HG03575 (cell line): Measurements from ENCODE around the gene RAB33B.
"Not testable (repeated sequence)": the region's sequence is repeated elsewhere in the genome, so short reads cannot be mapped to it uniquely, and the experiment has no call there.

Experiments
- ATAC-seq: cut with Tn5 transposase; IDR thresholded peaks from one replicate; pipeline ENCODE4 v1.9.1; 2021; ENCODE audit not compliant: unreplicated experiment, insufficient number of reproducible peaks, low FRiP score; ENCODE audit errors: extremely low read depth

Gene RAB33B

GRCh38 chr4:139454111-139455045, at the start of gene RAB33B:
RAB33B (plus strand) TSS chr4:139454121; CDS start chr4:139454196, 75 bp downstream.
- ATAC-seq, result no peak

DNA sequence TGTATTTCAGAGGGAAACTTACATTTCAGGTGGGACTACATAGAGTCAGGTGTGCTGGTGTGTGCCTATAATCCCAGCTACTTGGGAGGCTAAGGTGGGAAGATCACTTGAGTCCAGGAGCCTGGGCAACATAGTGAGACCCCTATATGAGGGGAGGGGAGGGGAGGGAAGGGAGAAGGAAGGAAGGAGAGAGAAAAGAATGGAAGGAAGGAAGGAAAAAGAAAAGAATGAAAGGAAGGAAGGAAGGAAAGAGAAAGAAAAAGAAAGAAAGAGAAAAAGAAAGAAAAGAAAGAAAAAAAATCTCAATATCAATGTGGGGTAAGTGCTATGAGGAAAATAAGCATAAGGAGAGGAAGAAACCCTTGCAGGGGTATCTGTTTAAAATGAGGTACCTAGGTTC, 43.6 kb upstream of the RAB33B start:
- ATAC-seq, result no peak

DNA sequence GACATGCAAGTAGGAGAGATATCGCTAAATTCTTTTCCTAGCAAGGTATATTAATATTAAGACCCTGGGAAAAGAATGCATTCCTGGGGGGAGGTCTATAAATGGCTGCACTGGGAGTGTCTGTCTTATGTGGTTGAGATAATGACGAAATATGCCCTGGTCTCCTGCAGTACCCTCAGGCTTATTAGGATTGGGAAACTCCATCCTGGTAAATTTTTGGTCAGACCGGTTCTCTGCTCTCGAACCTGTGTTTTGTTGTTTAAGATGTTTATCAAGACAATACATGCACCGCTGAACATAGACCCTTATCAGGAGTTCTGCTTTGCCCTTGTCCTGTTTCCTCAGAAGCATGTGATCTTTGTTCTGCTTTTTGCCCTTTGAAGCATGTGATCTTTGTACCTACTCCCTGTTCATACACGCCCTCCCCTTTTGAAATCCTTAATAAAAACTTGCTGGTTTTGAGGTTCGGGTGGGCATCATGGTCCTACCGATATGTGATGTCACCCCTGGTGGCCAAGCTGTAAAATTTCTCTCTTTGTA, 39.2 kb upstream of the RAB33B start:
- not testable (repeated sequence) for ATAC-seq

GRCh38 chr4:139416073-139416673, 37.7 kb upstream of the RAB33B start:
- no peak for ATAC-seq

DNA sequence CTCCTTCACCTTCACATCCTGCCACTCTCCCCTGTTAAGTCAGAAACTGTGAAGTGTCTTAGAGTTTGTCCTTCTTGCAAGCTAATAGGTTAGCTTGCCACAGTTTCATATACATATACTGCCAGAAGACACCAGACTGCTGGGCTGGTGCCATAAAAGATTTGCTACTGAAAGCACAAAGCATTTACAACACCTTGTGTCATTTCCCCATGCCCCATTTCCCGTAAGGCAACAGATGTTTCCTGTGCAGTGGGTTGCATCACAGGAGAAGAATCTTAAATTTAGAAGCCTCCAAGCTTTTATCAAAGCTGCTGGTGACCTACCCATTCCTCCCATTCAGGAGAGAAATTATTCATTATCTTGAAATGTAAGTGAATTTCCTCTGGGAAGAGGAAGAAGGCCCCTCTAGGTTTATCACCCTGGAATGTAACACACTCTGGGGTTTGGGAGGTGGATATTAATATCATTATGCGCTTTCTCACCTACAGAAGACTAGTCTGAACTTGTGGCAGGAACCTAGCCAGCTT, 34.5 kb upstream of the RAB33B start:
- ATAC-seq, result no peak

DNA sequence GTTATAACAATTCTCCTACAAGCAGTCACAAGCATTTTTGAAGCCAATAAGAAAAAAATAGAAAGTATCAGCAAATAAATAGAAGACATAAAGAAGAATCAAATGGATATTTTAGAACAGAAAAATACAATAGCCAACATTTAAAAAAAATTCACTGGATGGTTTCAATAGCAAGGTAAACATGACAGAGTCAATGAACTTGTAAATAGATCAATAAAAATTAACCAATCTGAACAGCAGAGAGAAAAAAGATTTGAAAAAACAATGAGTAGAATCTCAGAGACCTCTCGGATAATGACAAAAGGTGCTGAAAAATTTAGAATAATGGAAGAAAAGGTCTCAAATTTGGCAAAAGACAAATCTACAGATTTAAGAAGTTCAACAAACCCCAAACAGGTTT, 33.3 kb upstream of the RAB33B start:
- no peak for ATAC-seq

DNA sequence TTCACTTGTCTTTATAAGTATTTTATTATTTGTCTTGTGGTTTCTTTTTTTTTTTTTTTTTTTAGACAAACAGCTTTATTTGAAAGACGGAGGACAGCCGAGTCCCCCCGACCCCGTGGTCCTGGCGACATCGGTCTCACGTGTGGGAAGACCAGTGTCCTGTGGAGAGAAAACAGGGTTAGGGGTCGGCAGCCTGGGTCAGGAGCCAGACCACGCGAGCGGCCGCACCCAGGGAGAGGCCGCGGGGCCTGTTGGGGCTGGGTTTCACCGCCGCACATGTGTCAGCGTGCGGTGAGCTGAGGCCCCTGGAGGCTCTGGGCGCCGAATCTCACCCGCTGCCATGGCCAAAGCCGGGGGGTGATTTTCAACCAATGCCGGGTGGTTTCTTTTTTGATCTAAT, 17.8 kb upstream of the RAB33B start:
- ATAC-seq, result no peak

DNA sequence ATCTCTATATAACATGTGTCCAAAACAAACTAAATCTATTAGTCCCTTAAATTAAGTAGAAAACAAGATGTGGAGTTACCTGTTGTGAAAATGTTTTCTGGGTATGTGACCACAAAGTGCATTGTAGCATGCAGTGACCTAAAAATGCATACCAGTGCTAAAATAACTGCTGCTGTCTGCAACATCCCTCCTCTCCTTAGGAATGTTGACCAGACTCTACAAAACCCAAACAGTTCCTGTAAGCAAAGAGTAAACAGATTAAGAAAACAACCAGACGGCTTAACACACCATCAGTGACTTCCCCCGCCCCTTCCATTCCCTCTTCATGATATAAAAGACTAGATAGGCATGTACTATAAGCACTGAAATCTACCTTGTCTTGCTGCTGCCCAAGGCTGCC, 15.8 kb upstream of the RAB33B start:
- ATAC-seq, result no peak

DNA sequence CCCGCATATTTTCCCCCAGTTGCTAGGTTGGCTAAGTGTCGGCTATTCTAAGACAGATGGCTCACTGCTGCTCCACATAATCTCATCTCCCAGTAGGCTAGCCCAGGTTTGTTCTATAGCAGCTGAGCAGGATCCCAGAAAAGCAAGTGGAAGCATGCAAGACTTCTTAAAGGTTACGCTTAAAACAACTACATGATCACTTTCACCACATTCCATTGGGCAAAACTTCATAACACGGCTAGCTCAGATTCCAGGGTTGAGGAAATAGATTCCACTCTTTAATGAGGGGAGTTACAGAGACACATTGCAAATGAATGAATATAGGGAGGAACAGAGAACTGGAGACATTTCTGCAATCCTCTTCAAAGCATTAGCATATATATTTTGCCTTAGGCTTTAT, 12.9 kb upstream of the RAB33B start:
- no peak for ATAC-seq

DNA sequence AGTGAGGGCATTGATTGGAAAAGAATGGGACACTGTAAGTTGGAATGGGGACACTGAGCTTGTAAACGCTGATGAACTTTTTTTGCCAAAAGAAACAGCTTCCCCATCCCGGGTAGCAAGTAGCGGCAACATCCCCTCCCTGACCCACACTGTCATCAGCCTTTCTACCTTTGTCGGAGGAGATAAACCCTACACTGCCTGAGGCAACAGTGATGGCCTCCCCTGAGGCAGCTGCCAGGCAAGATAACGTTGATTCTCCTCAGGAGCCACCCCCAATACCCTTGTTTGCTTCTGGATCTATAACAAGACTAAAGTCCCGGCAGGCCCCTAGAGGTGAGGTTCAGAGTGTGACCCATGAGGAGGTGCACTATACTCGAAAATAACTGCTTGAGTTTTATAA, 10.3 kb upstream of the RAB33B start:
- ATAC-seq, result no peak

DNA sequence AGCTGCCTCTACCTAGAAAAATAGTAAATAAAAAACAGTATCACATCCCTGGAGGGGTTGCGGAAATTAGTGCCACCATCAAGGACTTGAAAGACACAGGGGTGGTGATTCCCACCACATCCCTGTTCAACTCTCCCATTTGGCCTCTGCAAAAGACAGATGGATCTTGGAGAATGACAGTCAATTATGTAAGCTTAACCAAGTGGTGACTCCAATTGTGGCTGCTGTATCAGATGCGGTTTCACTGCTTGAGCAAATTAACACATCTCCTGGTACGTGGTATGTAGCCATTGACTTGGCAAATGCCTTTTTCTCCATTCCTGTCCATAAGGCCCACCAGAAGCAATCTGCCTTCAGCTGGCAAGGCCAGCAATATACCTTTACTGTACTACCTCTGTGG, 9.0 kb upstream of the RAB33B start:
- ATAC-seq, result not testable (repeated sequence)

DNA sequence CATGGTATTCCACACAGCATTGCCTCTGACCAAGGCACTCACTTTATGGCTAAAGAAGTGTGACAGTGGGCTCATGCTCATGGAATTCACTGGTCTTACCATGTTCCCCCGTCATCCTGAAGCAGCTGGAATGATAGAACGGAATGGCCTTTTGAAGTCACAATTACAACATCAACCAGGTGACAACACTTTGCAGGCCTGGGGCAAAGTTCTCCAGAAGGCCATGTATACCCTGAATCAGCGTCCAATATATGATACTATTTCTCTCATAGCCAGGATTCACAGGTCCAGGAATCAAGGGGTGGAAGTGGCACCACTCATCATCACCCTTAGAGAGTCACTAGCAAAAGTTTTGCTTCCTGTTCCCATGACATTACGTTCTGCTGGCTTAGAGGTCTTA, 6.8 kb upstream of the RAB33B start:
- ATAC-seq, result not testable (repeated sequence)

DNA sequence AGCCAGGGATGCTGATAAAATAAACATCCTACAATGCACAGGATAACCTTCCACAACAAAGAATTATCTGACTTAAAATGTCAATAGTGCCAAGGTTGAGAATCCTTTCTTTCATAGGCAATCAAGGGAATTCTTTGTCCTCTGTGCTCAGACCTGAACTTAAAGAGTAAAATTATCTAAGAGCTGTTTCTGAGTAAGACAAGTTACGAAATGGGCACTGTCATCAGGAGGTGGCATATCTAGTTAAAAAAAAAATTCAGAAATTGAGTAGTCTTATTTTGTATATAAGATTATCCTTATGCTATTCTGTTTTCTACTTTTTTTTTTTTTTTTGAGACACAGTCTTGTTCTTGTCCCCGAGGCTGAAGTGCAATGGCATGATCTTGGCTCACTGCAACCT, 3.3 kb upstream of the RAB33B start:
- ATAC-seq, result no peak

DNA sequence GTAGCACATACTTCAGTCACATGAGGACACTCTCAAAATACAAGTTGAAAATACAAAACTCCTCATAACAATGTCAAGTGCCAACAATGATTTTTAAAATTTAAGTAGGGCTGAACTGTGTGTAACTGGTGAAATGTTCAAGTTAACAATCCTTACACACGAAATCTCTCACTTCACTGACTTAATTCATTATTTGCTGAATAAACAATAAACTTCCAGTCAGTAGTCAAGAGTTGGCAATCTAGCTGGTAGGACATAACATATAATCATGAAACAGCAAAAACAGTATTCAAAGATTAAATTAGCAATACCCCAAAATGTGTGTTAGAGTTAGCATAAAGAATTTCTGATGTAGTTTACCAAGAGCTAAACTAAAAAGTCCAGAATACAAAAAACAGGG, 1.9 kb upstream of the RAB33B start:
- no peak for ATAC-seq

- ATAC-seq, result peak; percentile 38
These were observed 915 bp upstream of the RAB33B start for GRCh38 chr4:139453041-139453370.

GRCh38 chr4:139453371-139454110, 380 bp upstream of the RAB33B start:
- peak; percentile 67 for ATAC-seq

DNA sequence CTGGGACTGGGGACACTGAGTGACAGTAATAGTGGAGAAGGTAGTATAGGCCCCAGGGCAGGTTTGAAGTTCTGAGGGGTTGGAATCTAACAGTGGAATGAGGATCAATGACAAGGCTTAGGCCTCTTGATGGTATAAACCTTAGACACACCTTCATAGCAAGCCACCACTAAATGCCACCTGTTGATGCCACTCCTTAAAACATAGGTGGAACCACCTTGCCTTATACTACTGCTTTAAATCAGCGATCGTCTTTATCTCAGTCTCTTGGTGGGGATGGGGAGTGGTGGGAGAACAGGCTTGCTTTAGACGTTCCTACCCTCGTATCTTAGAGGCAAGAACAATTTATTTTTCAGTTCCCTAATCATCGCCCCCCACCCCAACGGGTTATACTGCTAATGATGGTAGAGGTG, 1.2 kb downstream of the RAB33B start:
- ATAC-seq, result no peak

GRCh38 chr4:139457318-139457717, 3.4 kb downstream of the RAB33B start:
- no peak for ATAC-seq

DNA sequence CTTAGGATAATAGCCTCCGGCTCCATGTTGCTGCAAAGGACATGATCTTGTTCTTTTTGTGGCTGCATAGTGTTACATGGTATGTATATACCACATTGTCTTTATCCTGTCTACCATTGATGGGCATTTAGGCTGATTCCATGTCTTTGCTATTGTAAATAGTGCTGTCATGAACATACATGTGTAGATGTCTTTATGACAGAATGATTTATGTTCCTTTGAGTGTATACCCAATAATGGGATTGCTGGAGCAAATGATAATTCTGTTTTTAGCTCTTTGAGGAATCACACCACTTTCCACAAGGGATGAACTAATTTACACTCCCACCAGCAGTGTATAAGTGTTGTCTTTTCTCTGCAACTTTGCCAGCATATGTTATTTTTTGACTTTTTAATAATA, 4.6 kb downstream of the RAB33B start:
- ATAC-seq, result no peak
